Testis (tissue), 2 donors: Measurements from ENCODE around the gene P3H2.

Source experiments
- CTCF ChIP-seq, 3 experiments: fragments of 450-650 bp in 2 of 3; fragments of 200-600 bp in 1 of 3; sonication (generic) in 1 of 3; IDR thresholded peaks; one replicate each; pipeline ENCODE4 v1.5.1; 2016 to 2019; ENCODE audit warnings: antibody characterized with exemption in 3 of 3, mild to moderate bottlenecking in 2 of 3, moderate library complexity in 1 of 3
- POLR2A ChIP-seq: fragments of 450-650 bp; IDR thresholded peaks from one replicate; pipeline ENCODE4 v1.6.1; 2017; ENCODE audit warnings: antibody characterized with exemption, mild to moderate bottlenecking, moderate library complexity

DNA sequence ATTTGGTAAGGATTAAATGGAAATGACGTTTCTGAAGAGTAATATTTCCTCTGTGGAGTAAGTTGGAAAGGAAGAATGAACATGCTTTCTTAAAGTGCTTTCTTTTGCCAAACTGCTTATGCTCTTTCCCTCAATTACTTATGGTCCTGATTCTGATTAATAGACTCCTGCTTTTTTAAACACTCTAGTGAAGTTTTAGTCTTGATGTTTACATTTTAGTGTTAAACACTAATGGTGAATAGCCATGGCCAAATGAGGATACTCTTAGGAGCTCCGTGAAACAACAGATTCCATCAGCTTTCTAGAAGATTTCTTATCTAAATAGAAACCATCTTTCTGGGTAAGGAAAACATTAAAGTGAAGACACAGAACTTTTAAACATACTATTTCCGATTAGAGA, 117.6 kb downstream of the P3H2 start:
- TF ChIP-seq CTCF (IDR thresholded peaks at IDR 0.05) = no peak
- no peak for TF ChIP-seq POLR2A
